ENCODE data around the gene POR. TPM values are rescaled to one million over a fixed set of nuclear protein-coding genes. Genes with fewer than 3 reads are reported as not detected.

Gene POR
- total and polyA plus RNA-seq, 9 donors, result 30.4 to 42.7 (median 35.2) TPM

DNA sequence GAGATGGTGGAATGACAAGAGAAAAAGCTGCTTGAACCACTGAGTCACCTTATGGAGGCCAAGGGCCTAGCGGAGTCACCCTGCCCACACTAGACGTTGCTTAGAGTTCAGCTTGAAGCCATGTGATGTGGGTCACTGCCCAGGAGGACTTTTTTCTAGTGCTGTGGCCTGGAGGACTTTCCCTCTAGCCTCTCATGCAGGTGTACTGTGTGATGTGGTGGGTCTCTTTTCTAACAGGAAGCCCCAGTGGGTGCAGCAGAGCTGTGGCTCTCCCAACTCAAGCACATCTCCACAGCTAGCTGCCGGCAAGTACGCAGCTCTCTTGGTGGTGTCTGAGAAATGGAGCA lies 13.6 kb downstream of the POR start:
- WGBS (ENCODE audit: insufficient coverage), result 100% methylated on average over 1 of the region's 4 CpGs
- no peak for DNase-seq
- Histone ChIP-seq H3K4me3 (ENCODE audit: low read length) (no peak overlapping the region), H3K4me1 (ENCODE audit: control insufficient read depth, insufficient read depth, low read length) (peaks cover 8% of the 10 kb centered on the region), H3K27me3 (ENCODE audit: control insufficient read depth, insufficient read depth, low read length) (no peaks in the 10 kb centered on the region), H3K9me3 (replicated peaks; ENCODE audit: control insufficient read depth, low read depth, low read length) (no peaks in the 10 kb centered on the region), H3K27ac (ENCODE audit: low read length) (no peak overlapping the region), H3K36me3 (ENCODE audit: control insufficient read depth, insufficient read depth, low read length) (no peaks in the 10 kb centered on the region)

DNA sequence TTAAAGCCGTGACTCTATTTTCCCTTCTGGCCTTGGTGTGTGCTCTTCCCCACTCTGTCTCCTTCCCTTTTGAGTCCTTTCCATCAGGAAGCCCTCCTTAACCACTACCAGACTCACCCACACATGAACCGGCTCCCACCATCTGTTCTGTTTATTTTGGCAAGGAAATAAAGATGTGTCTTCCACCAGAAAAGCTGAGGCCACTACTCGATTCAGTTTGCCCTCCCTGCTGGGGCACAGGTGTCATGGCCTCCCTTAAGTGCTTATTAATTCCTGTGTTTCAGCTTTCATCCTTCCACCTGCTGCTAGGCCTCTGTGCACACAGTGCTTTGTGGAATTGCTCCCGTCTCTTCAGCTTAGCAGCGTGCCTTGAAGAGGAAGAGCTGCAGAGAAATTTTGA lies 16.7 kb downstream of the POR start:
- WGBS (ENCODE audit: insufficient coverage), result 50% methylated on average over 2 of the region's 5 CpGs
- DNase-seq, result peak; percentile 17
- no peaks in the 10 kb centered on the region for H3K27me3 ChIP-seq (ENCODE audit: control insufficient read depth, insufficient read depth, low read length)
- peaks cover 10% of the 10 kb centered on the region for H3K4me1 ChIP-seq (ENCODE audit: control insufficient read depth, insufficient read depth, low read length)
- H3K36me3 ChIP-seq (ENCODE audit: control insufficient read depth, insufficient read depth, low read length), result peaks cover 7% of the 10 kb centered on the region
- H3K4me3 ChIP-seq (ENCODE audit: low read length), result no peak overlapping the region
- no peaks in the 10 kb centered on the region for H3K9me3 ChIP-seq (replicated peaks; ENCODE audit: control insufficient read depth, low read depth, low read length)
- no peak overlapping the region for H3K27ac ChIP-seq (ENCODE audit: low read length)

- H3K9me3 ChIP-seq (replicated peaks; ENCODE audit: control insufficient read depth, low read depth, low read length), result no peaks in the 10 kb centered on the region
- peak overlapping the region; percentile 62 for H3K27ac ChIP-seq (ENCODE audit: low read length)
- H3K27me3 ChIP-seq (ENCODE audit: control insufficient read depth, insufficient read depth, low read length), result no peaks in the 10 kb centered on the region
- peaks cover 7% of the 10 kb centered on the region for H3K36me3 ChIP-seq (ENCODE audit: control insufficient read depth, insufficient read depth, low read length)
- H3K4me1 ChIP-seq (ENCODE audit: control insufficient read depth, insufficient read depth, low read length), result peaks cover 15% of the 10 kb centered on the region
- WGBS (ENCODE audit: insufficient coverage), result 67% methylated on average over 11 of the region's 15 CpGs
- no peak overlapping the region for H3K4me3 ChIP-seq (ENCODE audit: low read length)
- peak; percentile 82 for DNase-seq
These were observed 23.2 kb downstream of the POR start for GRCh38 chr7:75937958-75938786.

DNA sequence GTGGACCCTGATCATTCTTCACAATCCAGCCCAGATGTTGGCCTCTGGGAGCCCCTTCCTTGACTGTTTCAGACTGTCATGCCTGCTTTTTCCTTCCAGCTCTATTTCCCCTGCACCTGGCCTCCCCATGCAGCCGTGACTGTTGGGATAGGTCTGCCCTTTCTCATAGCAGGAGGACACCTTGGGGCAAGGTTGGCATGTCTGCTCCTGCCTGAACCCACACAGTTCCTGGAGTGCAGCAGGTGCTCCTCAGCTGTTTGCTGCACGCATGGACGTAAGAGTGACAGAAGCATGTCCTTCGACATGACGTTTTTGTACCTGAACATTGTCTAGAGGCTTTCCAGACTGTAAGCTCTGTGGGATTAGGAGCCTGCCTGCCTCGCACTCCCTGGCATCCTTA lies 24.0 kb downstream of the POR start:
- Histone ChIP-seq H3K4me1 (ENCODE audit: control insufficient read depth, insufficient read depth, low read length) (peaks cover 15% of the 10 kb centered on the region), H3K27ac (ENCODE audit: low read length) (no peak overlapping the region), H3K4me3 (ENCODE audit: low read length) (no peak overlapping the region), H3K27me3 (ENCODE audit: control insufficient read depth, insufficient read depth, low read length) (no peaks in the 10 kb centered on the region), H3K9me3 (replicated peaks; ENCODE audit: control insufficient read depth, low read depth, low read length) (no peaks in the 10 kb centered on the region), H3K36me3 (ENCODE audit: control insufficient read depth, insufficient read depth, low read length) (peaks cover 7% of the 10 kb centered on the region)
- 65% methylated on average over 6 of the region's 6 CpGs for WGBS (ENCODE audit: insufficient coverage)
- no peak for DNase-seq

DNA sequence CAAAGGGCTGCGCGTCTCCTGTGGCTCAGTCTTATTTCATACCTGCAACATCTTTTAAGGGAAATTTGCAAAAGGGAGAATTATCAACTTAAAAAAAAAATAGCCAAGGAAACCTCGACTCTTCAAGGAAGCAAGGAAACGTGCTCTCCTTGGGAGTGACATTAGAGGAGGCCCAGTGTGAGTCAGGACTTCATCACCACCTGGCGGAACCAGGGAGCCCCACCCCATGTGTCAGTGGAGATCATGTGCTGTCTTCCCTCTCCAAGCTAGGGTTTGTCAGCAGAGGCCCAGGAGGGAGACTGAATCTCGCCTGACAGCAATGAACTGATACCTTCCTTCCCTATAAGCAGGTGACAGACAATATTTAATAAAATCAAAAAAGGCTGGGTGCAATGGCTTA lies 28.9 kb downstream of the POR start:
- H3K27ac ChIP-seq (ENCODE audit: low read length), result no peak overlapping the region
- 93% methylated on average over 2 of the region's 6 CpGs for WGBS (ENCODE audit: insufficient coverage)

GRCh38 chr7:75944507-75944906 lies 29.6 kb downstream of the POR start:
- peaks cover 8% of the 10 kb centered on the region for H3K4me1 ChIP-seq (ENCODE audit: control insufficient read depth, insufficient read depth, low read length)

More for the DNA sequence above, 28.9 kb downstream of the POR start:
- no peak for DNase-seq
- H3K27me3 ChIP-seq (ENCODE audit: control insufficient read depth, insufficient read depth, low read length), result no peaks in the 10 kb centered on the region
- peaks cover 6% of the 10 kb centered on the region for H3K36me3 ChIP-seq (ENCODE audit: control insufficient read depth, insufficient read depth, low read length)
- H3K4me3 ChIP-seq (ENCODE audit: low read length), result no peak overlapping the region
- no peaks in the 10 kb centered on the region for H3K9me3 ChIP-seq (replicated peaks; ENCODE audit: control insufficient read depth, low read depth, low read length)
- H3K4me1 ChIP-seq (ENCODE audit: control insufficient read depth, insufficient read depth, low read length), result peaks cover 12% of the 10 kb centered on the region

DNA sequence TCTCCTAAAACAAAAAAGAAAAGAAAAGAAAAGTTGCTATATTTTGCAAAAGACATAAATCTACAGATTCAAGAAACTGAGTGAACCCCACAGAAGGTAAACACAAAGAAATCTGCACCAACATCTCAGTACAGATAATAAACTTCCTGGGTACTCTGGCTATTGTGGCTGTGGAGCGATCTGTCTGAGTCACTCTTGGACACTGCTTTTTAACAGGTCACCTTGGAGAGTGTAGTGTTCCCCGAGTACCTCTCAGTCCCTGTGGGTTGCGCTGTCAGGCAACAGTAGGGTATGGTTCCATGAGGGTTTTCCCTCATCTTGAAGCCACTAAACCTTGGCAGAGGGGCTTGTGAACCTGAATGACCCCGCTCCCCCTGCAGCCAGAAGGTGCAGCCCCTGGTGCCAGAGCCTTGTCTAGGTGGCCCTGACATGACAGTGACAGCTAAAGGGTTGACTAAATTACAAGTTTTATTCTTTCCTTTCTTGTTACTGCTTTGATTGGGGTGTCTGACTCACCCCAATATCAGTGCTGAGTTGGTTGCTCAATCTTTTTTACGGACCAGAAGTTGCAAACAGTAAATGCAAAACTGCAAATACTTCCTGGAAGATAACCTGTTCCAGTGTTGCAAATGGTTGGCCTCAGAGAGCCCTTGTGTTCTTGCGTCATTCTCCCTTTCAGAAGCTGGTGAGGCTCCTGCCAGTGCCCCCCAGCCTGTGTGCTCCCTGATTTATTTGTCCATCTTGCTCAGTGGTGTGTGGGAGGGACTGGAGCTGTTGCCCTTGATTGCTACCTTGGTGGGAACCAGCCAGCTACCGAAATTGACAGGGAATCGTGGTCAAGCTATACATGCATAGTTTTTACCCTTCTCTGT lies 30.6 kb downstream of the POR start:
- H3K4me1 ChIP-seq (ENCODE audit: control insufficient read depth, insufficient read depth, low read length), result peaks cover 8% of the 10 kb centered on the region
- H3K27me3 ChIP-seq (ENCODE audit: control insufficient read depth, insufficient read depth, low read length), result no peaks in the 10 kb centered on the region
- no peak overlapping the region for H3K27ac ChIP-seq (ENCODE audit: low read length)
- no peaks in the 10 kb centered on the region for H3K9me3 ChIP-seq (replicated peaks; ENCODE audit: control insufficient read depth, low read depth, low read length)
- peaks cover 6% of the 10 kb centered on the region for H3K36me3 ChIP-seq (ENCODE audit: control insufficient read depth, insufficient read depth, low read length)
- DNase-seq, result no peak
- H3K4me3 ChIP-seq (ENCODE audit: low read length), result no peak overlapping the region
- WGBS (ENCODE audit: insufficient coverage), result 92% methylated on average over 2 of the region's 8 CpGs

More at GRCh38 chr7:75944507-75944906, 29.6 kb downstream of the POR start:
- Histone ChIP-seq H3K27me3 (ENCODE audit: control insufficient read depth, insufficient read depth, low read length) (no peaks in the 10 kb centered on the region), H3K4me3 (ENCODE audit: low read length) (no peak overlapping the region), H3K27ac (ENCODE audit: low read length) (no peak overlapping the region), H3K9me3 (replicated peaks; ENCODE audit: control insufficient read depth, low read depth, low read length) (no peaks in the 10 kb centered on the region), H3K36me3 (ENCODE audit: control insufficient read depth, insufficient read depth, low read length) (peaks cover 6% of the 10 kb centered on the region)
- no CpG with 5 or more reads among the region's 1 CpG for WGBS (ENCODE audit: insufficient coverage)
- DNase-seq, result no peak

- H3K9me3 ChIP-seq (replicated peaks; ENCODE audit: control insufficient read depth, low read depth, low read length), result no peaks in the 10 kb centered on the region
- H3K4me1 ChIP-seq (ENCODE audit: control insufficient read depth, insufficient read depth, low read length), result peaks cover 8% of the 10 kb centered on the region
- 97% methylated on average over 2 of the region's 8 CpGs for WGBS (ENCODE audit: insufficient coverage)
- no peak overlapping the region for H3K4me3 ChIP-seq (ENCODE audit: low read length)
- H3K27me3 ChIP-seq (ENCODE audit: control insufficient read depth, insufficient read depth, low read length), result no peaks in the 10 kb centered on the region
- no peak overlapping the region for H3K27ac ChIP-seq (ENCODE audit: low read length)
- DNase-seq, result no peak
- H3K36me3 ChIP-seq (ENCODE audit: control insufficient read depth, insufficient read depth, low read length), result peaks cover 6% of the 10 kb centered on the region
These were observed 31.4 kb downstream of the POR start for GRCh38 chr7:75946207-75946855.

- Histone ChIP-seq H3K27me3 (ENCODE audit: control insufficient read depth, insufficient read depth, low read length) (no peaks in the 10 kb centered on the region), H3K9me3 (replicated peaks; ENCODE audit: control insufficient read depth, low read depth, low read length) (no peaks in the 10 kb centered on the region), H3K4me1 (ENCODE audit: control insufficient read depth, insufficient read depth, low read length) (peaks cover 8% of the 10 kb centered on the region), H3K27ac (ENCODE audit: low read length) (no peak overlapping the region), H3K36me3 (ENCODE audit: control insufficient read depth, insufficient read depth, low read length) (peaks cover 6% of the 10 kb centered on the region), H3K4me3 (ENCODE audit: low read length) (no peak overlapping the region)
- no peak for DNase-seq
- 55% methylated on average over 3 of the region's 9 CpGs for WGBS (ENCODE audit: insufficient coverage)
These were observed 33.2 kb downstream of the POR start for GRCh38 chr7:75948179-75948578.

Data from muscle of leg (tissue), 11 donors.